GM21619 (cell line): ENCODE results near the gene NUP153.
A peak's percentile ranks its signal among the peaks of the same experiment; 100 is the strongest.
"Not testable (repeated sequence)": the region's sequence is repeated elsewhere in the genome, so short reads cannot be mapped to it uniquely, and the experiment has no call there.

Experiments used
- ATAC-seq: cut with Tn5 transposase; IDR thresholded peaks from one replicate; pipeline ENCODE4 v1.9.1; 2021; ENCODE audit not compliant: unreplicated experiment

Gene NUP153

DNA sequence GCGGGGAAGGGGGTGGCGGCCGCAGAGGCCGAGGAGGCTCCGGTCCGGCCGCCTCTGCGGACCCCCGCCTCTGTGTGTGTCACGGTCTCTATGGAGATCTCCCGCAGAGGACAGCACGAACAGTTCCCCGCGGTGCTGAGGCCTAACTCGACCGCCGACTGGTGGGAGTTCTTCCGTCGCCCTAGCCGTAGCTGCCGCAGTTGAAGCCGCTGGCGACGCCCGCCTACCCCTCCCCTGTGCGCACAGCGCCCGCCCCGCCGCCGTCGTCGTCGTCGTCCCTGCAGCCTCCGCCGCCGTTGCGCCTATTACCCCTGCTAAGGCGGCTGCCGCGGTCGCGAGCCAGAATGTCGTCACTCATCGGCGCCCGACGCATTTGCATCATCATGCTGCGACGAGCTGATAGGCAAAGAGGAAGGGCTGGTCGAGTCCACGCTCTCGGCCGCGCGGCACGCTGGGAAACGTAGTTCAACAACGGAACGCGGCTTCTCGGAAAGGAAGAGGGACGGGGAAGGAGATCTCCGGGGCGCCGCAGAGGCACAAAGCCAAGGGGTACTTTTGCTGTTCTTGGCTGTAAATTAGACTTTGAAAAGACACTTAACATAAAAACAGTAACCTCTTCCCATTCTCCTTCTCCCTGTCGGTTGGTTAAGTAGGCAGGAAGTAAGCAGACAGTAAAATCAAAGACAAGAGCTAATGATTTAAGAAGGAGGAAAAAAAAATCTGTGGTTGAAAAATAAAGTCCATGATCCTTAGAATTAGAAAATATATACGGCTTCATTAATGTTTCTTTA is at the start of gene NUP153:
TSS of gene NUP153 (minus strand) at position 346 of the 791 bp plus-strand sequence. CDS start 538 bp downstream, outside the sequence.
- ATAC-seq, result peak; percentile 59

DNA sequence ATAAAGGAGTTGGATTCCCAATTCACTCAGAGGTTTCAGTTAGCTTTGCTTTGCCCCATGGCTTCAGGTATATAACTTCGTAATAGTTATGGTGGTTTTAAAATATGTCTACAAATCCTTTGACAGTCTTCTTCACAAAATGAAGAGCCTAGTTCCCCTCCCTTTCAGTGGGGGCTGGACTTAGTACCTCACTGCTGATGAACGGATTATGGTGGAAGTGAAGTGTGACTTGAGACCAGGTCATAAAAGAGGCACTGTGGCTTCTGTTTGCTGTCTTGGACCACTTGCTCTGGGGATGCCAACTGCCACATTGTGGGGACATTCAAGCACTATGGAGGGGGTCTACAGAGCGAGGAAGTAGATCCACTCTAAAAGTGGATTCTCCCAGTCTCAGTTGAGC is 47.5 kb upstream of the NUP153 start:
- no peak for ATAC-seq

DNA sequence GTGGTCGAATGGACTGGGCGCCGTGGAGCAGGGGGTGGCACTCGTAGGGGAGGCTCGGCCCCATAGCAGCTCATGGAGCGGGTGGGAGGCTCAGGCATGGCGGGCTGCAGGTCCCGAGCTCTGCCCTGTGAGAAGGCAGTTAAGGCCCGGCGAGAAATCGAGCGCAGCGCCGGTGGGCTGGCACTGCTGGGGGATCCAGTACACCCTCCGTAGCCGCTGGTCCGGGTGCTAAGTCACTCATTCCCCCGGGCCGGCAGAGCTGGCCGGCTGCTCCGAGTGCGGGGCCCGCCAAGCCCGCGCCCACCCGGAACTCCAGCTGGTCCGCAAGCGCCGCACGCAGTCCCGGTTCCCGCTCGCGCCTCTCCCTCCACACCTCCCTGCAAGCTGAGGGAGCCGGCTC is 38.6 kb upstream of the NUP153 start:
- not testable (repeated sequence) for ATAC-seq

DNA sequence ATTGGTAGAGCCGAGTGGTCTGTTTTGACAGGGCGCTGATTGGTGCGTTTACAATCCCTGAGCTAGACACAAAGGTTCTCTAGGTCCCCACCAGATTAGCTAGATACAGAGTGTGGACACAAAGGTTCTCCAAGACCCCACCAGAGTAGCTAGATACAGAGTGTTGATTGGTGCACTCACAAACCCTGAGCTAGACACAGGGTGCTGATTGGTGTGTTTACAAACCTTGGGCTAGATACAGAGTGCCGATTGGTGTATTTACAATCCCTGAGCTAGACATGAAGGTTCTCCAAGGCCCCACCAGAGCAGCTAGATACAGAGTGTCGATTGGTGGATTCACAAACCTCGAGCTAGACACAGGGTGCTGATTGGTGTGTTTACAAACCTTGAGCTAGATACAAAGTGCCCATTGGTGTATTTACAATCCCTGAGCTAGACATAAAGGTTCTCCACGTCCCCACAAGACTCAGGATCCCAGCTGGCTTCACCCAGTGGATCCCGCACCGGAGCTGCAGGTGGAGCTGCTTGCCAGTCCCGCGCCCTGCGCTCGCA is 38.1 kb upstream of the NUP153 start:
- not testable (repeated sequence) for ATAC-seq

DNA sequence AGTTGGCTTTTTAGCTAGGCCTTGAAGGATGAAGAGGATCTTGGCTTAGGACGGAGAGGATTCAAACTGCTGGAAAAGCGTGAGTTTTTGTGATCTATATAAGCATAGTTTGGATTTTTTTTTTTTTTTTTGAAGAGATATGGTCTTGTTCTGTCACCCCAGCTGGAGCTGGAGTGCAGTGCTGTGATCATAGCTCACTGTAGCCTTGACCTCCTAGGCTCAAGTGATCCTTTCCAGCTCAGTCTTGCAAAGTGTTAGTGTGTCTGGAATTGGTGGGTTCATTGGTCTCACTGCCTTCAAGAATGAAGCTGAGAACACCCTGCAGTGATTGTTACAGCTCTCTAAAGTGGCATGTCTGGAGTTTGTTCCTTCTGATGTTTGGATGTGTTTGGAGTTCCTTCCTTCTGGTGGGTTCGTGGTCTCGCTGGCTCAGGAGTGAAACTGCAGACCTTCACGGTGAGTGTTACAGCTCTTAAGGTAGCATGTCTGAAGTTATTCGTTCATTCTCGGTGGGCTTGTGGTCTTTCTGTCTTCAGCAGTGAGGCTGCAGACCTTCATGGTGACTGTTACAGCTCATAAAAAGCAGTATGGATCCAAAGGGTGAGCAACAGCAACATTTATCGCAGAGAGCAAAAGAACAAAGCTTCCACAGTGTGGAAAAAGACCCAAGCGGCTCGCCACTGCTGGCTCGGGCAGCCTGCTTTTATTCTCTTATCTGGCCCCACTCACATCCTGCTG is 37.5 kb upstream of the NUP153 start:
- no peak for ATAC-seq

DNA sequence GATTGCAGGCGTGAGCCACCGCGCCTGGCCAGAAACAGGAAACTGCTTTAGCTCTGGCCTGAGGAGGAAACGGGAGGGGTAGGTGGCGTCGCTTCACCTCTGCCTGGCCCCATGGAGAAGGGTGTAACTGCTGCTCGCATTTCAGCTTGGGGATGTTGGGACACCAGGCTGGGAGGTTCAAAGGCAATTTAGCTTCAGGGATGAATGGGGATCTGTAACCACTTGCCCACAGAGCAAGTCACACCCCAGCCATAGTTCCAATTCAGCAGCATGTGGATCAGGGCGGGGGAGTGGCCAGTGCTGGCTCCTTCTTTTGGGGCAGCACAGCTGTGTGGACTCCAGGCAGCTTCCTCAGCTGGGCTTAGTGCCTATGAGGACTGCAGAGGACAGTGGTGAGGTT is 34.8 kb upstream of the NUP153 start:
- ATAC-seq, result no peak

DNA sequence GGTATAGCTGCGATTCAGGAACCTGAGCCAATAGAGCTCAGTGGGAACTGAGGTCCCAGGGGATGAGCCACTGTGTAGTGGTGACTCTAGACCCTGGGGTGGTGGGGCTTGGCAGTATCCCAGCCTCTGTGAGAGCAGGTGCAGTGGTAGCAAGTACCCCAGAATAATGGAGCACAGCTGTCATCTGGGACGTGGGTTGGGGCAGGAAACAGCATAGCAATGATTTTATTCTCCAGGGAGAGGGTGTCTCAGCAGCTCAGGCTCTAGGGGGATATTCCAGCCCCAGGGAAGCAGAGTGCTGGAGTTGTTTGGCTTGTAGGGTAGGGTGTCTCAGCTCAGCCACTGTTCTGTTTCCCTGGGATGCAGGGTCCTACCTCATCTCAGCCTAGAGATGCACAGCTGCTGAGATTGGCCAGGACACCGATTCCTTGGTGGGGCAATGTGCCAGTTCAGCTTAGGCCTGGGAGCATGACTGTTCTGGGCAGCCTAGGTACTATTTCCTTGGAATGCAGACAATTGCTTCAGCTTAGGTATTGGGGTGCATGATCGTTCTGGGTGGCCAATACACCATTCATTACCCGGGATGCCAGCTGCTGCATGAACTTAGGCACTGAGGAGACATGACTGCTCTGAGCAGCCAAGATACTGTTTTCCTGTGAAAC is 34.0 kb upstream of the NUP153 start:
- no peak for ATAC-seq

DNA sequence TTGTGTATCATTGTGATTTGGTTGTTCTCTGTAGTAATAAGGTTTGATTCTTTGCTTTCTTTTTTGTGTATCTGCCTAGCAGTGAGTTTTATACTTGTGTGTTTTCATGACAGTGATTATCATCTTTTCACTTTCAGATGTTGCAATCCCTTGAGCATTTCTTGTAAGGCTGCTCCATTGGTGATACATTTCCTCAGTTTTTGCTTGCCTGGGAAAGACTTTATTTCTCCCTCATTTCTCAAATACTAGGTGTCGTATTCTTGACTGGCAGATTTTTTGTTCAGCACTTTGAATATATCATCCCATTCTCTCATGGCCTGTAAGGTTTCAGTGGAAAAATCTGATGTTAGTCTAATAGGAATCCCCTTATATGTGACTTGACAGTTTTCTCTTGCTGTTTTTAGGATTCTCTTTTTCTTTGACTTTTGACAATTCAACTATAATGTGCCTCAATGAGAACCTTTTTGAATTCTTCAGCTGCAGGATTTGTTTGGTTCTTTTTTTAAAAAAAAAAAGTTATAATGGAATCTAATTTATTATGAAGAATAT is 31.1 kb upstream of the NUP153 start:
- no peak for ATAC-seq

DNA sequence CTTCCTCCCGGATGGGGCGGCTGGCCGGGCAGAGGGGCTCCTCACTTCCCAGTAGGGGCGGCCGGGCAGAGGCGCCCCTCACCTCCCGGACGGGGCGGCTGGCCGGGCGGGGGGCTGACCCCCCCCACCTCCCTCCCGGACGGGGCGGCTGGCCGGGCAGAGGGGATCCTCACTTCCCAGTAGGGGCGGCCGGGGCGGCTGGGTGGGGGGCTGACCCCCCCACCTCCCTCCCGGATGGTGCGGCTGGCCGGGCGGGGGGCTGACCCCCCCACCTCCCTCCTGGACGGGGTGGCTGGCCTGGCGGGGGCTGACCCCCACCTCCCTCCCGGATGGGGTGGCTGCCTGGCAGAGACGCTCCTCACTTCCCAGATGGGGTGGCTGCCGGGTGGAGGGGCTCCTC is 28.6 kb upstream of the NUP153 start:
- ATAC-seq, result not testable (repeated sequence)

DNA sequence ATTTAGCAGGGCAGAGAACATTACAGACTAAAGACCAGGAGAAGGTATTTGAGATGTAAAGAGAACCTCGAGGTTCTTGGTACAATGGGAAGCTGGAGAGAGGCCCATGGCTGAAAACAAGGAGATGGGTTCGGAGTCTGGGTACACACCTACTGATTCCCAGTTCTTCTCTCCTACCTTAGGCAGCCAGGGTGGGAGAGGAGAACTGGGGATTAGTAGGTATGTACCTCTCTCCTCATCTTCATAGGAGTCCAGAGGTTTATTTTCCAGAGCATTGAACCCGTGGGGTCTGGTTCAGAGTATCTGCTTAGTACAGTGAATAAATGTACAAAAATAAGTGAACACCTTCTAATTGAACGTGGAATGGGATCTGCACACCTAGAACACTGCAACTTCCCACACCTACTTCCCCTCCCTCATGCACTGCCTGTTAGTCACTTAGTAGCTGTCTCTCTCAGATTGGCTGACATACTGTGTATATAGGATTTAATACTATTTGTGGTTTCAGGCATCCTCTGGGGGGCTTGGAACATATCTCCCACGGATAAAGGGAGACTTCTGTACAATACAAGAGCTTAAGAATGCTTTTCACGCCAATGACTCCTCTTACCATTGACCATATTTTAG is 23.5 kb upstream of the NUP153 start:
- no peak for ATAC-seq

DNA sequence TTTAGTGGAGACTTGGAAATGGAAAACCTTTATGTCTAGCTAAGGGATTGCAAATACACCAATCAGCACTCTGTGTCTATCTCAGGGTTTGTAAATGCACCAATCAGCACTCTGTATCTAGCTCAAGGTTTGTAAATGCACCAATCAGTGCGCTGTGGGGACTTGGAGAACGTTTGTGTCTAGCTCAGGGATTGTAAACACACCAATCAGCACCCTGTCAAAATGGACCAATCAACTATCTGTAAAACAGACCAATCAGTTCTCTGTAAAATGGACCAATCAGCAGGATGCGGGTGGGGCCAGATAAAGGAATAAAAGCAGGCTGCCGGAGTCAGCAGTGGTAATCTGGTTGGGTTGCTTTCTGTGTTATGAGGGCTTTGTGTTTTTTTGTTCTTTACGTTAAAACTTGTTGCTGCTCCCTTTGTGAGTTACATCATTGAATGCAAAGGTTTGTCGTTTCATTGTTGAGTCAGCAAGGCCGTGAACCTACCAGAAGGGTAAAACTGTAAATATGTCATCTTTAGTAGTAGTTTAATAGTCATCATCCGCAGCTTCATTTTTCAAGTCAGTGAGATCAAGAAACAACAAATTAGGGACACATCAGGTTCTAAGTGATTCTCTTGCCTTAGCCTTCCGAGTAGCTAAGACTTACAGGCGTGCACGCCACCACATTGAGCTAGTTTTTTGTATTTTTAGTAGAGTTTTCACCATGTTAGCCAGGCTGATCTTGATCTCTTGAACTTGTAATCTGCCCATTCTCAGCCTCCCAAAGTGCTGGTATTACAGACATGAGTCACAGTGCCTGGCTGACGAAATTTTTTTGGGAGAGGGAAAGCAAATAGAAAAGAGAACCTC is 22.7 kb upstream of the NUP153 start:
- no peak for ATAC-seq

DNA sequence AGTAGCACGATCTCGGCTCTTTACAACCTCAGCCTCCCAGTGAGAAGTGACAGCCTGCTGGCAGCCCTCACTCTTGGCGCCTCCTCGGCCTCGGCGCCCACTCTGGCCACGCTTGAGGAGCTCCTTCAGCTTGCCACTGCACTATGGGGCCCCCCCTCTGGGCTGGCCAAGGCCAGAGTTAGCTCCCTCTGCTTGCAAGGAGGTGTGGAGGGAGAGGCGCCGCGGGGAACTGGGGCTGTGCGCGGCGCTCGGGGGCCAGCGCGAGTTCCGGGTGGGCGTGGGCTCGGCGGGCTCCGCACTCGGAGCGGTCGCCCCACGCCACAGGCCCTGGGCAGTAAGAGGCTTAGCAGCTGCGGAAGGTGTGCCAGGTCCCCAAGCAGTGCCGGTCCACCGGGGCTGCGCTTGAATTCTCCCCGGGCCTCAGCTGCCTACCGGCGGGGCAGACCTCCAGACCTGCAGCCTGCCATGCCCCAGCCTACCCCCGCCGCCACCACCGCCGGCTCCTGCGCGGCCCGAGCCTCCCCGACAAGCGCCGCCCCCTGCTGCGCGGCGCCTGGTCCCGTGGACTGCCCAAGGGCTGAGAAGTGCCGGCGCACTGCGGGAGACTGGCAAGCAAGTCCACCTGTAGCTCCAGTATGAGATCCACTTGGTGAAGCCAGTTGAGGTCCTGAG is 22.0 kb upstream of the NUP153 start:
- no peak for ATAC-seq

DNA sequence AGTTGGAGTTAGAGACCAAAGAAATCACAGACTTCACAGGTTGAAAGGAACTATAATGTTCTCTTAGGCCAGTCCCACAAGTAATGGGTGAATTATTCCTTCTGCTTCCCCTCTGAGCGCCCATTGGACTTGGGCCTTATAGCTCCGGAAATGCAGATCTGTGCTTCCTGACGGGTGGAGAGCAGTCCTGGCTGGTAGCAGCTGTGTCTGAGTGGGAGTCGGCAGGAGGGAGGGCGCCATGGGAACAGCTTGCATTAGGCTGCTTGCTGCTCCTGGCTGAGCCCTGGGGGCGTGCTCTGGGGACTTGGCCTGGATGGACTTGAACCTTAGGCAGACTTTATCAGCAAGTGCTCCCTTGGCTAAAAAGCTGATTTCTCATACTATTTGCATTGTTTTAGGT is 18.4 kb upstream of the NUP153 start:
- no peak for ATAC-seq

DNA sequence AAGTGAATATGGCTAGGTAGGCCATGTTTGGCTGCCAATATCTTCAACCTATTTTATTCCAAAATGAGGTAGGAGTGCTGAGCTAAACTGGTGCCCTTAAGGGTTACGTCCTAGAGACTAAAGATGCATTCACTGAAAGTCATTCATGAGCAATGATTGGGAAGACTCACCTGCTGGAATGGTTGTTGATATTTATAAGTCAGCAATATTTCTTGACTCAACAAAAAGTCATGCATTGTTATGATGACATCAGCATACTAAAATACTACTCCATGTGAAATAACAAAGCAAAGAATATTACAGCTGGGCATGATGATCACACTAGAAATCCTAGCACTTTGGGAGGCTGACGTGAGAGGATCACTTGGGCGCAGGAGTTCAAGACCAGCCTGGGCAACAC is 17.6 kb upstream of the NUP153 start:
- no peak for ATAC-seq

DNA sequence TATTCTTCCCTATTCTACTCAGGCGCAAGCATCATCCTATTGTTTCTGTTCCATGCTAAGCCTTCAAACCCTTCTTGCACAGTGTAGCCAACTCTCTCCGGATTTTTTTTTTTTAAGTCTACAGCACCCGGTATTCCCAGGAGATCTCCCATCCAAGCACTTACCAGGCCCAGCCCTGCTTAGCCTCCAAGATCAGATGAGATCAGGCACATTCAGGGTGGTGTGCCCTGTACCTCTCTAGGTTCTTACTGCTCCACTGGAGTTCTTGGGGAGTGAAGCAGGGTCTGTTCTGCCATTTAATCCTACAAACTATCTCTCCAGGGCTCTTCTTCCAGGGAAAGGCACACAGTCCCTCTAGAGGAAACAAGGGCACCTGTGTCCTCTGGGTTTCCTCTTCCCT is 14.9 kb upstream of the NUP153 start:
- ATAC-seq, result no peak

DNA sequence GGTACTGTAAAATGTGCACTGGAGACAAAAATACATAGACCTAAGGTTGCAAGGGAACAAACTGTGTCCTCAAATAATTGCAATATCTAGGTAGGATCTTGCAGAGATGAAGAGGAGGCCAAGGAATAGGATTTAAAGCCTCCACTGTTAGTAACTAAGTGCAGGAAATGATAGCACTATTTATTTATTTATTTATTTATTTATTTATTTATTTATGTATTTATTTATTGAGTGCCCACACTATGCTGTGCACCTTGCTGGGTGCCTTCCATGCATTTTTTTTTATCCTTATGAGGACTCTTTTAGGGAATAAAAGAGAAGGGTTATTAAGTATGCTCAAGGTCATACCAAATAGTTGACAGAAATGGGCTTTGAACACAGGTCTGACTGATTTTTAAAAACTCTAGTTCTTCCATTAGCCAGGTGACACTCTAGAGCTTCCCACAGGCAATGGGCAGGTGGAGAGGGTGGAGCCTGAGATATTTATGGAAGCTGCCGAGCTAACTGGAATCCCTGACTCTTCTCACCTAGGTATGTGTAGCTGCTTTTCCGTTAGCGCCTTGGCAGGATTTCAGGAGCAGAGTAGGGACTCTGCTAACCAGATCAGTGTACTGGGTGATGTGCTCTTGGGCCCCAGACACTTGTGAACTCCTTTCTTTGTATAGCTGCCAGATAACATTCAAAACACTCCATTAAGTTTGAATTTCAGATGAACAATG is 12.8 kb upstream of the NUP153 start:
- no peak for ATAC-seq

DNA sequence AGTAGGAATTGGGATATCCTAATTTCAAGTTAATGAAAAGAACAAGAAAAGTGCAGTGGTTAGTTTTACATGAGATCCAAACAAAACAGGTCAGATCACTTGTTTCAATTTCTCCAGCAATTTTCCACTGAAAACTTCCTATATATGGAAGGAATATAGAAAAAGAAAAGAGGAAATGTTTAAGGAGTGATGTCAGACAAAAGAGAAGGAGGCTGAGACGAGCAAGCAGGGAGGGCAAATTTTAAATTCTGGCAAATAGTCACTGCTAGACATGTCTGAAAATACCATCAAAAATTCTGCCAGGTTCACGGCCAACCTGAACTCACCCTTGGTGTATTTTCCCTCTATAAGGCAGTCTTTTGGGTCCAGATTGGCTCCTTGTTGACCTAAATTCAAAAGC is 9.5 kb upstream of the NUP153 start:
- ATAC-seq, result no peak
